Uterus (tissue), 2 donors: ENCODE results near the gene FGR.

Experiments used
- POLR2A ChIP-seq, 2 donors: fragments of 450-650 bp; IDR thresholded peaks; one replicate each; pipeline ENCODE4 v1.6.1; 2016; ENCODE audit warnings: antibody characterized with exemption in 2 of 2, mild to moderate bottlenecking in 1 of 2, moderate library complexity in 1 of 2
- TF ChIP-seq, protein P1 (sequence below), 4 experiments: fragments of 200-600 bp in 2 of 4; fragments of 450-650 bp in 2 of 4; sonication (generic) in 2 of 4; IDR thresholded peaks; one replicate each; pipeline ENCODE4 v1.5.1; 2016 to 2019; ENCODE audit warnings: antibody characterized with exemption in 4 of 4, mild to moderate bottlenecking in 2 of 4, moderate library complexity in 1 of 4

DNA sequence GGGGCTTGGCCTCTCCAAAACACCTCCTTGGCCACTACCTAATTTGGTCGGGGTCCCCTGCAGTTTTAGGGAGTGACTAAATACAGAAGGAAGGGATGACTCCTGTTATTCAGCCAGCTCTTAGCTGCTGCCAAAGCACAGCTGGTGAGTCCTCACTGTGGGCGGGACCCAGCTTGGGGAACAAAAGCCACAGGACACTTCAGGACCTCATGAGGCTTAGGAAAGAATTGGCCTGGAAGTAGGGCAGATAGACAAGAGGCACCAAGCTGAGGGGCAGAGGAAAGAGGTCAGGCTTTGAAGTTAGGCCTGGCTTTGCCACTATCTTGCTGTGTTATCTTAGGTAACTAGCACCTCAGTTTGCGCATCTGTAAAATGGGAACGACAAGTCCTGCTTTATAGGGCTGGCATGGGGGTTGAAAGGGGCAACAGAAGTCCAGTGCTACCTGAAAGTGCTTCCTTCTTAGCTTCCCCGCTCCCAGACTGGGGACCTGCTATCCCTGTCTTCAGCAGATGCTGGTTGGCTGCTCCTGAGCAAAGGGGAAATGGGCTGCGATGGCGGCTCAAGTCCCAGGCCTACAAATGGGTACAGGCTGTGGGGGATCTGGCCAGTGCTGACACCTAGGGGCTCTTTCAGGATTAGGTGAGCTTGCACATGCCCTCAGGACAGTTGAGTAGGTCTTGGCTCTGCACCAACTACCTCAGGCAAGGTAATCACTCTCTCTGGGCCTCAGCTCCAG lies 21.3 kb upstream of the FGR start:
- TF ChIP-seq, protein P1, sequence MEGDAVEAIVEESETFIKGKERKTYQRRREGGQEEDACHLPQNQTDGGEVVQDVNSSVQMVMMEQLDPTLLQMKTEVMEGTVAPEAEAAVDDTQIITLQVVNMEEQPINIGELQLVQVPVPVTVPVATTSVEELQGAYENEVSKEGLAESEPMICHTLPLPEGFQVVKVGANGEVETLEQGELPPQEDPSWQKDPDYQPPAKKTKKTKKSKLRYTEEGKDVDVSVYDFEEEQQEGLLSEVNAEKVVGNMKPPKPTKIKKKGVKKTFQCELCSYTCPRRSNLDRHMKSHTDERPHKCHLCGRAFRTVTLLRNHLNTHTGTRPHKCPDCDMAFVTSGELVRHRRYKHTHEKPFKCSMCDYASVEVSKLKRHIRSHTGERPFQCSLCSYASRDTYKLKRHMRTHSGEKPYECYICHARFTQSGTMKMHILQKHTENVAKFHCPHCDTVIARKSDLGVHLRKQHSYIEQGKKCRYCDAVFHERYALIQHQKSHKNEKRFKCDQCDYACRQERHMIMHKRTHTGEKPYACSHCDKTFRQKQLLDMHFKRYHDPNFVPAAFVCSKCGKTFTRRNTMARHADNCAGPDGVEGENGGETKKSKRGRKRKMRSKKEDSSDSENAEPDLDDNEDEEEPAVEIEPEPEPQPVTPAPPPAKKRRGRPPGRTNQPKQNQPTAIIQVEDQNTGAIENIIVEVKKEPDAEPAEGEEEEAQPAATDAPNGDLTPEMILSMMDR (IDR thresholded peaks at IDR 0.05), result no peak
- TF ChIP-seq POLR2A (IDR thresholded peaks at IDR 0.05), result peak in 1 of 2 donors; percentile 17
